GM19023 (cell line): ENCODE measurements around the gene POLE4.

Experiments
- ATAC-seq: cut with Tn5 transposase; IDR thresholded peaks from one replicate; pipeline ENCODE4 v1.9.1; 2021; ENCODE audit warnings: mild to moderate bottlenecking, moderate library complexity; ENCODE audit not compliant: unreplicated experiment

POLE4 gene, protein sequence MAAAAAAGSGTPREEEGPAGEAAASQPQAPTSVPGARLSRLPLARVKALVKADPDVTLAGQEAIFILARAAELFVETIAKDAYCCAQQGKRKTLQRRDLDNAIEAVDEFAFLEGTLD

DNA sequence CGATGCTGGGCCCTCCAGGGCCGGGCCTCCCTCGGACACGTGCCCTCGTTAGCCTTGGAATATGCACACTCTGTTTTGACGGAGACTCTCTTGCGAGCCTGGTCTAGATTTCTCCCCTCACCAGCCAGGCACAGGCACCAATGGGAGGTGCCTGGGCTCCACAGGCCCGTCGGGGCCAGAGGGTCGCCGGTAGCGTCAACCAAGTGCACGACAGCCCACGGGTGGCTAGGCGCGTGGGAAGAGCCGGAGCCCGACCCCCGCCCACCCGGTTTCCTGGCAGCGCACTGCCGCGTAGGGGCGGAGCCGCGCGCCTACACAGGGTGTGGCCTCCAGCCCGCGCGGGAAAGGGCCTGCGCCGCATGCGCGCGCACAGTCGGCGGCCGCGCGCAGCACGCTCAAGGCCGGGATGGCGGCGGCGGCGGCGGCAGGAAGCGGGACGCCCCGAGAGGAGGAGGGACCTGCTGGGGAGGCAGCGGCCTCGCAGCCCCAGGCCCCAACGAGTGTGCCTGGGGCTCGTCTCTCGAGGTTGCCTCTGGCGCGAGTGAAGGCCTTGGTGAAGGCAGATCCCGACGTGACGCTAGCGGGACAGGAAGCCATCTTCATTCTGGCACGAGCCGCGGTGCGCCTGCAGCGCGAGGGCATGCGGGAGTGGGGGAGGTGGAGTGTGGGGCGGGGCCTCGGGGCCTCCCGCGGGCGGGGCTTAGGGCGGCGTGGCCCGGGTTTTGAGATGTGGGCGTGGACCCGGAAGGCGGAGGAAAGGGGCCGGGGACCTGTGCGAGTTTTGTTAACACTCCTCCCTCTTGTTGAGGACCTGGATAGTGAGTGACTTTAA is at the start of gene POLE4:
TSS of gene POLE4 (plus strand) at position 370 of the 832 bp plus-strand sequence. CDS start at position 407, 37 bp downstream.
- peak; percentile 94 for ATAC-seq

DNA sequence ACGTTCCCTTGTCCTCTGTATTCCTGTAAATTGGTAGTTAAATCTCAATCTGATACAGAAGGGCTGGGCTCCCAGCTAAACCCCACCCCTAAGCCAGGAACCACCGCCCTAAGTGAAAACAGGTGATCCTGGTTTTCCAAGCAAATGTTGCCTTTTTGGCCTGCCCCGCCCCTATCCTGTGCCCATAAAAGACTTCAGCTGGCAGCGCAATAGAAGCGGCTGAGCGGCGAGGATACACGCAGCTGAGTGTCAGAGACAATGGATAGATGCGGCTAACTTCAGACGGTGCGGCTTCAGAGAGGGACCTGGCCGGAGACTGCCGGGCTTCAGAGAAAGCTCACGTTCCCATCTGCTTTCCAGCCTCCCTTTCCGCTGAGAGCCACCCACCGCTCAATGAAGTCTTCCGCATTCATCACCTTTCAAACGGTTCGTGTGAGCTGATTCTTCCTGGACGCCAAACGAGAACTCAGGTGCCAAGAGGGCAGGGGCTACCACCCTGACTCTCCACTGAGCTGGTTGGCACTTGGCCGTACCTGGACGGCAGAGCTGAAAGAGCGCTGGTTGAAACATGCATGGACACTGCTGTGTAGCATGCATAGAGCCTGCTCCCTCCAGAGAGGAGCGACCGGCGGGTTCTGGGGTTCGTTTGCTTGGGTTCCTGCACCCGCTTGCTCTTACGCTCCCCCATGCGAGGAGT is 49.5 kb upstream of the POLE4 start:
- no peak for ATAC-seq

DNA sequence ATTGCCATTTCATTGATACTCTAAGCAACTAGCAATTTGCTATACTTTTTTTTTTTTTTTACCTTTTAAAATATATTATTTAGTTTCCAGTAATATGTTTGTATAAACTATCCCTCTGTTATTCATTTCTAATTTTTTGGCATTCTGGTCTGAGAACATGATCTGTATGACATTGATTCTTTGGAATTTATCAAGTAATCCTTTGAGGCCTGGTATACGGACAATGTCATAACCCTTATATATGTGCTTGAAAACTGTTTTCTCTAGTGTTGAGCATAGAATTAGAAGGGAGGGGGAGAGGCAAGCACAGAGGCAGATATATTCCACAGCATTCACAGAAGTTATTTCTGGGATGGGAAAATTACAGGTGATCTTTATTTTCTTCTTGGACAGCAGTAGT is 48.2 kb upstream of the POLE4 start:
- no peak for ATAC-seq

DNA sequence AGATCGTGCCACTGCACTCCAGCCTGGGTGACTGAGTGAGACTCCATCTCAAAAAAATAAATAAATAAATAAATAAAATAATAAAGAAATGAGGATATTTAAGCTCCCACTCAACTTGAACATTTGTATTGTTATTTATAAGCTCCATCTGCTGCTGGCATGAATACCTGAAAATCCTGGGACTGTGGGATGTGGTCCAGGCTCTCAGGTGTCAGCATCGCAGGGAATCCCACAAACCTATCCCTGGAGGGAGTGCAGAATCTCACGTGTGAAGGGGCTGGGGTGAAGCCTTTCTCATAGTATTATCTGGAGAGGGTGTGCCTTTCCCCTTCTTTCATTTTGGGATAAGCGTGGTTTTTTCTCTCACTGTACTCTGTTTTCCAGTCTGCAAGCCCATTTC is 47.4 kb upstream of the POLE4 start:
- ATAC-seq = no peak

DNA sequence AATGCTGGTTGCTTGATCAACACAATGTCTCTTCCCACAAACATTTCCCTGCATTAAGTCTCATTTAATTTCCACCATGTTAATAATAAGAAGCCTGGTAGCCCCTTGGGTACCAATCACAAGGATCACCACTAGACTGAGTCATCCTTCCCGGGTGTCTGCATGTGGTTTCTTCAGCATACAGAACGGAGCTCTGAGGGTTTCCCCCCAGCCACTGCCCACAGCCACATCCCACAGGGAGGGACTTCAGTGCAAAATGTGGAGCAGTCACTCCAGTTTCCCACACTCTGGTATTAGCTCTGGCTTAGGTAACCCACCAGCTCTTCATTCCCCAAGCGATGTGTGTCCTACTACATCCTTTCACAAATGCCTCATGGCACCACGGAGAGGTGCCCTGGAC is 42.7 kb upstream of the POLE4 start:
- no peak for ATAC-seq

DNA sequence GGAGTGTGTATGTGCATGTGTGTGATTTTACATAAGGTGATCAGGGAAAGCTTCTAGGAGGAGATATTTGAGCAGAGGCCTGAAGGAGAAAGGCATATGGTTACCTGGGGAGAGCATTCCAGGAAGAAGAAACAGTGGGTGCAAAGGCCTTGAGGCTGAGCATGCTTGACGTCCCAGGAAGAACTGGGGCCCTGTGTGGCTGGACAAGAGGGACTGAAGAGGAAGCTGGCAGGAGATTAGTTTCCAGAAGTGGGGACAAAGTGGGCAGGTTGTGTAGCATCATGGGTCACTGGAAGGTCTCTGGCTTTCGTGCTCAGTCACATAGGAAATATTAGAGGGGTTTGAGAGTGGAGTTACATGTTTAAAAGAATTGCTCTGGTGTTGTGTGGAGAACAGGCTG is 42.0 kb upstream of the POLE4 start:
- no peak for ATAC-seq

DNA sequence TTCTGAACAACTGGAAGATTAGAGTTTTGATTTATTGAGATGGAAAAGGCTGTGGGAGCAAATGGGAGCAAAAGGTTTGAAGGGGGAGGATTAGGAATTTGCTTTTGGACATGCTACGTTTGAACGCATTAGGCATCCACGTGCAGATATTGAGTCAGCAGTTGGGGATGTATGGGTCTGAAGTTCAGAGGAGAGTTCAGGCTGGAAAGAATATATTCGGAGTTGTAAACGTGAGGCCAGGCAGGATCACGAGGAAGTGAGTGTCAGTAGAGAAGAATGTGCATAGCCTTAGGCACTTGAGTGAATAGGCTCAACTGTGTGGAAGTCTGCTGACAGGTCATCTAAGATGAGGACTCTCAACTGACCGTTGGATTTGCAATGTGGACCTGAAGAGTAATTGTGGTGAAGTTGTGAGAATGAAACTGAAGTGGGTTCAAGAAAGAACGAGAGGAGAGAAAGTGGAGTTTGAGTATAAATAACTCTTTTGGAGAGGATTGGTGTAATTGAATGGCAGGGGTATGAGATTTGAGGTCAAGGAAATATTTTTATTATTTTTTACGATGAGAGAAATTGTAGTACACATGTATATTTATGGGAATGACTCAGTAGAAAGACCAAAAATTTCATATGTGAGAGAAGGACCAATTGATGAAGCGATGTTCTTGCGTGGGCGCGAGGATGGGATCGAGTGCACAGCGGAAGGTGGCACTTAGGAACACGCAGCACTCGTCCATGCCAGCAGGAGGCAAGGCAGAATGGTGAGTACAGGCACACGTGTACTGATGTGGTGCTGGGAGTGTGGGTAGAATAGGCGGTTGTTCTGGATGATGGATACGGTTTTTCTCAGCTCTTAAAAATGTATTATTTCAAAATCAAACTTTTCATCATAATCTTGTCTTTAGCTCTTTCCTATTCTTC is 40.5 kb upstream of the POLE4 start:
- ATAC-seq = no peak

DNA sequence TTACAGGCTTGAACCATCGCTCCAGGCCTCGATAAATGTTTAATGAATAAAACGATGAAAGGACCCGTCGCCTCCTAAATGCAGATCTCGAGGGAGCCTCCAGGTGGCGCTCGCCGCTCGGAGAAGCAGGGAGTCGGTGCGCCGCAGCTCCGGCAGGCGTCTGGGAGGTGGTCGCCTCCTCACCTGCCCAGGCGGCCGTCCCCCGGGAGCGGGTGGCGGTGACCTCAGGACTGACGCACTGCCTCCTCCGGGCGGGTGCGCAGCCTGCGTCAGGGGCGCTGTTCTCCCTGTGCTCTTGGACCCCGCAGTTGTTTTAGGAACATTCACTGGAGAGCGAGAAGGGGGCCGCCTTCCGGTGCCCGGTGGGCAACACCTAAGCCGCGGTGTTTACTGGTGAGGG is 38.6 kb upstream of the POLE4 start:
- peak; percentile 58 for ATAC-seq

DNA sequence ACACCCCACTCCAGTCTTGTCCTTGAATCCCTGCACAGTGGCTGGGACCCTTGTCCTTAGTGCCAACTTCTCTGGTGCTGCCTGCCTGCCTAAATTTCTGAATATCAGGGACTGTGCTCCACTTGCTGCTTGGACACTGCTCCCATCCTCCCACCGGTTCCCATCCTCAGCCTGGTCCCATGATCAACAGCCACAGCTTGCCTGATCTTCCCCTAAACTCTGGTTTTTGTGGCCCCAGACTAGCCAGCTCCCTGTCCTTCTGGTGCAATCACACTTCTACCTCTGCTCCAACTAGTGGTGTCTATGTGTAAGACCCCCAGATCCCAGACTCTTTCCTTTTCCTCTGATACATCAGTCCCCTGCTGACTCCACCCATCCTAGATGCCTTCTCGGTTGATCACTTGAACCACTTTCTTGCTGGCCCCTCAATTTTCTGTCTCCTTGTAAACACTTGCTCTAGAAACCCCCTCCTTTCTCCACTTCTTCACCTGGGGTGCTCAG is 37.2 kb upstream of the POLE4 start:
- ATAC-seq = no peak

DNA sequence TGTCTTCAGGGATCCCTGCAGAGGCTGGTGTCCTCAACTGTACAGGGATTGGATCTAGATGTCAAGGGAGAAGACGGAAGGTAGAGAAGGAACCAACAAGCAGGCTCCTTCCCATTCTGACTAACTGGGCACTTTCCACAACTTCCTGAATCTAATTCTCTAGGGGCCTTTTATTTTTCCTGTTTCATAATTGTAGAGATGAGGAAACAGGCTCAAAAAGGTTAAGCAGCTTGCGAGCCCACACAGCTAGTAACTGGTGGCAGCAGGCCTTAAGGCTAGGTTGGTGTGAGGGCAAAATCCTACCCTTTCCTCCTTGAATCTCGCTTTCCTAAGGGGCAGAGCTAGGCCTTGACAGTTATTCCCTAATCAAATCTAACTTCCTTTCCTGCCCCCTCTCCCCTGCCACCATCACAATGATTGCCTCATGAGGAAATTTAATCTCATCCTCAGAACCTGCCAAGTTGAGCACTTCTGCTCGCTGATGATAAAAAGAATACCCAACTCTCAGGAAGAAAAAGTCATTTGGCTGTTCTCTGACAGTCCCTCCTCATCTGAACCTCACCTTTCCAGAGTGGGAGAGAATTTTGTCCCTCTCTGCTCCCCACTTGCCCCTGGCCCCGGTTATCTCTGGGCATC is 35.7 kb upstream of the POLE4 start:
- ATAC-seq = no peak

DNA sequence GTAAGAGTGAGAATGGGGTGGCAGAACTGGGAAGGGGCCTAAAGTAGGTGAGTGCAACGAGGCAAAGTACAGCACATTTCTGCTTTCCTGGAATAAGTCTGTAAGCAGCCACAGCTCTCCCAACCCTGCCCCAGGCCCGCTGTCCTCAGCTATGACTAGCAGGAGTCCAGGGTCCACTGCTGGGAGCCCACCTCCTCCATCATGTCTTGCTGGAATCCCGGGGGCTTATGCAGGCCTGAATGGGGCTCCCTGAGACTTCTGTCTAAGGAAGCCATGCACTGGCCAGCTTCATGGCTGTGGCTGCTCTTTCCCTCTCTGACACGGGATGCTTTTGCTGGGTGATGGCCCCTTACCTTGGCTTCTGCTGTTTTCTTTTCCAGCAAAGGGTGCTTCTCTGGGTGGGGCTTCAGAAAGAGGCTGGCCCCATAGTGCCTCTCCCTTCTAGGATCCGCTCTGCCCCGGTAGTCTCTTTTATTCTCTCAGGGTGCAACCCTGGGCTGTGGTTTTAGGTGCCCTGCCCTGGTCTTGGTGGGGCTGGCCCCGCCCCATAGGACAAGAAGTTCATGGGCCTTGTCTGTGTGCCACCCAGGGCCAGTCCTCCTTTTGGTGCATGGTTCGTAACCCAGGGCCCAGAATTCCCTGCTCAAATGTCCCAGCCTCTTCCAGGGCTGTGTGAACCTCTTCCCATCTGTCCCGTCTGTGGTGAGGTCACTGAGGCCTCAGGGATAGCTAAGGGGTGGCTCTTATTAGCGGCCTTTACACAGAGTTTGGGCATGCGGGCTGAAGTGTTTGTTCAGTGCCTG is 33.8 kb upstream of the POLE4 start:
- ATAC-seq = no peak

DNA sequence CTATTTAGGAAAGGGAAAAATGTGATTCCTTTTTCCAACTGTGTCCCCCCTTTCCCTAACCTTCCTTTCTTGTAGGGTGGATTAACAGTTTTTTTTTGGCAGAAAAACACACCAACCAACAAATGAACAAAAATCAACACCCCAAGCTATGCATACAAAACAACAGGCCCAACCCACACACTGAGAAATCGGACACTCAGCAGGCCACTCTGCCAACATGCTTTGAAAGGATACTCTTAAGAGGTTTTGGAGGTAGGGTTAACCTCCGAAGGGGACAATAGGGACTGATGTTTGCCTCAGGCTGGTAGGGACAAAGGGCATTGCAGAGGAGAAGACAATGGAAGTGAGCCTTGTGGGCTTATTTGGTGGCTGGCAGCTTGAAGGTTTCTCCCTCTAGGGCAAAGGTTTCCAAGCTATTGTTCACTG is 33.1 kb upstream of the POLE4 start:
- ATAC-seq = no peak

DNA sequence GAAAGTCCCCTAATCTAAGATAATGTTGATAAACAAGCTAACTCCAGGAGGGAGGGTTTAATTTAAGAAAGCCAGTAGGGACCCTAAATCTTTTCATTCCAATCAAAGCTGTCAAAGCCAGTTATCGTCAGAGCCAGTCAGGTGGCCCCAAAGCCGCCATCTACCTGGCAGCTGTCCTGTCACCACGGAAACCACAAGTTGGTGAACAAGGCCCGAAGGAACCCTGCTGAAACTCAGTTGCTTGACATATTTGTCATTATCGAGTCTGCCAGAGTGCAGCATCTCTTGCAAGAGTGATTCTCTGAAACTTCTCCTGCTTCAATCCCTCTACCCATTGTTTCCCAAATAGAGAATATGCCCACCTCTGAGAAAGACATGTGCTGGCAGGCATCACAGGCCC is 30.8 kb upstream of the POLE4 start:
- ATAC-seq = no peak

DNA sequence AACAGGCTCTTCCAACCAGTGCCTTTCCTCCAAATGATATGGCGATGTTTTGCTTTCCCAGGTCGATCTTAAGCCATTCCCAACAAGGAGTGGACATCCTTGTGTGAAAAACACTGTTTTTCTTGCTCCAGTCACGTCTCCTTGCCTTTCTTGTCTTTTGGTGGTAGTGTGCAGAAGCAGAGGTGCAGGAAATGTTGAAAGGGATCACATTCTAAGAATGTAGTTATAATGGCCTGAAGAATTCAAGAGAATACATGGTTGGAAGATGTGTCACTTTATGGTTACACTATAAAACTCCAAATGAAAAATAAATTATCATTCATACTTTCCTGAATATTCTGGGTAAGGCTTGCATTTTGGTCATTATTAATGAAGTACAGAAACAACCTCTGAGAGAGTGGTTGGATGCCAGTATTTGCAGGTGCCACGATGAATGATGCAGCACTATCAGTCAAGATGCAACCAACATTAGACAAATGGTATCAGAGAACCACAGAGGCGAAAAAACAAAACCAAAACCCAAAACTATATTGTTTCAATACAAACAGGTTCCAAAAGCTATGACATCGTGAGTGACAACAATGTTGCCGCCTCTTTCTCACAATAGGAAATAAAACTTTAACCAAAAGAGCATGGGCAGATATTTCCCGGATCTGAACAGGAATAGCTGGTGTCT is 27.5 kb upstream of the POLE4 start:
- ATAC-seq = no peak

DNA sequence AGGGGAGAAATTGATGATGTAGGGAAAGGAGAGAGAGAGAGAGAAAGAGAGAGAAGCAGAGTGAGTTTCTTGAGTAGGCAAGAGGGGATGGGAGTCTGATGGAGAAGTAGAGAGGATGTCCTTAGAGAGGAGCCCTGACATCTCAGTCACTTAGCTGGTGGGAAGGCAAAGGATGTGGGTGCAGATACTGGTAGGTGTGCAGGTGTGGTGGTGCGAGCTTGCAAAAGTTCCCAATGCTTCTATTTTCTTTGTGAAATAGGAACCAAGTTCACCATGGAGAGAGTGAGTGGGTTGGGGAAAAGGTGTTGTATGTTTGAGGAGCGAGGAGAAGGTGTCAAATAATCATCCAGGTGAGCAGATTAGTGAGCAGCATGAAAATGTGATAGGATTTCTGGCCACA is 26.5 kb upstream of the POLE4 start:
- ATAC-seq = no peak

DNA sequence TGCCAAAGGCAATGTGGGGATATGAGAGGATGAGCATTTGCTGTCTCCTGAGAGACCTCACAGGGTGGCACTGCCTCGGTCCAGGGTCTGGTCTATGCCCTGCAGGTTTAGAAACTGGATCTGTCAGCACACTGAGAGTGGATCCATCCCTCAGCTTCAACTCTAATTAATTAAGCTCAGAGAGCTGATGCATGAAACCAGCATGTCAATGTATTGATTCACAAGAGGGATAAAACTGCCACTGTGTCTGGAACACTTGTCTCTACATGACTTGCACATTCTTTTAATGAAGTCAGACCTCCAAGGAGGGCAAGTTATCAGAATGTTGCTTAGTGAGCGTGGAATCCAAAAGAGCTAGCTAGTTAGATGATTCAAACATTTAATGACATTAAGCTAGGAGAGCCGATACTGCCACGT is 22.5 kb upstream of the POLE4 start:
- no peak for ATAC-seq

DNA sequence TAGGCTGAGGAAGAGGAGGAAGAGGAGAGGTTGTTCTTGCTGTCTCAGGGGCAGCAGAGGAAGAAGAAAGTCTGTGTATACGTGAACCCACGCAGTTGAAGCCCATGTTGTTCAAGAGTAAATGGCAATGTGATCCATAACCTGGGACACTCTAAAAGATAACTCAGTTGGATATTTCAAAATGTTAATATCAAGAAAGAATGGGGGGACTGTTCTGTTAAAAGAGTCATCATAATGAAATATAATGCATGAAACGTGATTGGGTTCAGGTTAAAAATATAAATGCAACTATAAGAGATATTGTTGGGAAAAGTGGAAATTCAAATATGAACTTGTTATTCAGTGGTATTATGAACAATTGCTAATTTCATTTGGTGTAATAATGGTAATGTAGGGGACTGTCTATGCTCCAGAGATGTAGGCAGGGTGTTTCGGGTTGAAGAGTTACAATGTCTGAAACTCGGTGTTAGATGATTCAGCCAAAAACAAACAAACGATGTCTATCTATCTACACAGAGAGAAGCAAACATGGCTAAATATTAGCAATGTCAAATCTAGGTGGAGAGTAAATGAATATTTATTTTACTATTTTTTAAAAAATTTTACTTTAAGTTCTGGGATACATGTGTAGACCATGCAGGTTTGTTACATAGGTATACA is 21.1 kb upstream of the POLE4 start:
- ATAC-seq = no peak

DNA sequence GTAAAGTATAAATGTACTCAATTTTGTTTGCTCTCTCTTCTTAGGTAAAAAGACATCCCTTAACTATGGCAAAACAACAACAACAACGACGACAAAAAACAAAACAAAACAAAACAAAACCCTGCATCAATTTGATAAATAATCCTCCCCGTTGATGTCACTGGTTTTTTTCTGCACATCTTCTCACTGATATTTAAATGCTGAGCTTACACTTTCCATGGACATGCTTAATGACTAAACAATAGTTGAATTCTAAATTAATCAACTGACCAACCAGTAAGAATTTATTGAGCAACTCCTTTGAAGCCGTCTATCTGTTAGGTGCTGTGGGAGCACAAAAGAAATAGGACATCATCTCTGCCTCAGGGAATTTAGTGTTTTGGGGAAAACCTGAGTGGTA is 20.2 kb upstream of the POLE4 start:
- no peak for ATAC-seq
